GM19397 (cell line): Measurements from ENCODE around the gene SGCA.

Experiments
- ATAC-seq: cut with Tn5 transposase; IDR thresholded peaks from one replicate; pipeline ENCODE4 v1.9.1; 2021; ENCODE audit warnings: mild to moderate bottlenecking, moderate library complexity; ENCODE audit not compliant: unreplicated experiment

SGCA gene

DNA sequence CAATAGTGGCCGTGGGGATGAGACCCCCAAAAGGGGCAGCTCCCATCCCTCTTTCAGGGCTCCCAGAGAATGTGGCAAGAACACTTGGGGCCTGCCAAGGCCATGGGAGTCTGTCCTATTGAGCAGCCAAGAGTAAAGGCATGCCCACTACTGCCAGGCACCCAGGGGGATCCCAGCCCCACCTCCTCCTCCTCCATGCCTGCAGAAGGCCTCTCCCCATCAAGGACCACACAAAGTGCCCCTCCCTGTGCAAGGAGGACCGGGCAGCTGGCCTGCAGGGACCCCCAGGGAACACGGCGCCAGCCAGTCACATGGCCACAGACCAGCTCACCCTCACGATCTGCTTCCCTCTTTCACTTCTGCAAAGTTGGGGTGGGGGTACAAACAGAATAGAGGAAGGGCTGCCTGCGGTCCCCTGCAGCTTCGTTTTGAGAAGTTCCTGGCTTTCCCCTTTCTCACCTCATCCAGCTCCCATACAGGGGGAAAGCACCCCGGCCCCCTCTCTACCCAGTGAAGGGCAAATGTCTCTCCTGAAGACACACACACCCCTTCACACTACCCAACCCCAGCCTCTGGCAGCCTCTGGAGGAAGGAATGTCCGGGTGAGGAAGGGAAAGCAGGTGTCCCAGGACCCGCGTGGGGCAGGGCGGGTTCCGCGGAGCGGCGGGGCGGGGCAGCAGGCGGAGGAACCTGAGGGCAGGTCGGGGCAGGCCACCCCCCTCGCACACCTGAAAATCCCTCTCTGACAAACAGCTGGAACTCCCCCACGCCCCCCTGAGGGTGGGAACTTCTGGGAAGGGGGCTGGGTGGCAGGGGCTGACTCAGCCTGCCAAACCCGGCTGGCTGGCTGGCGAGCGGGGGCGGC lies 17.3 kb upstream of the SGCA start:
- ATAC-seq: peak; percentile 31

DNA sequence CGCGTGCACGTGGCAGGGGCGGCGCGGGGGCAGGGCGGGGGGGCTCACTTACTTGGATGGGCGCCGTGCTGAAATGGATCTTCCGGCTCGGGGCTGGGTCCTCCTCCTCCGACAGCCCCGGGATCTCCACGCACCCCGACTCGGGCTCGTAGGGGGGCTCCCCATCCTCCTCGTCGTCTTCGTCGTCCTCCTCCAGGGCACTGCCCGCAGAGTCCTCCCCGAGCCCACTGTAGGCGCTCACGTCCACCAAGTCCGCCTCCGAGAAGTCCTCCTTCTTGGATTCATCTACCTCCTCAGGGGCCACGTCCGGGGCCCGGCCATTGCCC lies 16.8 kb upstream of the SGCA start:
- no peak for ATAC-seq

DNA sequence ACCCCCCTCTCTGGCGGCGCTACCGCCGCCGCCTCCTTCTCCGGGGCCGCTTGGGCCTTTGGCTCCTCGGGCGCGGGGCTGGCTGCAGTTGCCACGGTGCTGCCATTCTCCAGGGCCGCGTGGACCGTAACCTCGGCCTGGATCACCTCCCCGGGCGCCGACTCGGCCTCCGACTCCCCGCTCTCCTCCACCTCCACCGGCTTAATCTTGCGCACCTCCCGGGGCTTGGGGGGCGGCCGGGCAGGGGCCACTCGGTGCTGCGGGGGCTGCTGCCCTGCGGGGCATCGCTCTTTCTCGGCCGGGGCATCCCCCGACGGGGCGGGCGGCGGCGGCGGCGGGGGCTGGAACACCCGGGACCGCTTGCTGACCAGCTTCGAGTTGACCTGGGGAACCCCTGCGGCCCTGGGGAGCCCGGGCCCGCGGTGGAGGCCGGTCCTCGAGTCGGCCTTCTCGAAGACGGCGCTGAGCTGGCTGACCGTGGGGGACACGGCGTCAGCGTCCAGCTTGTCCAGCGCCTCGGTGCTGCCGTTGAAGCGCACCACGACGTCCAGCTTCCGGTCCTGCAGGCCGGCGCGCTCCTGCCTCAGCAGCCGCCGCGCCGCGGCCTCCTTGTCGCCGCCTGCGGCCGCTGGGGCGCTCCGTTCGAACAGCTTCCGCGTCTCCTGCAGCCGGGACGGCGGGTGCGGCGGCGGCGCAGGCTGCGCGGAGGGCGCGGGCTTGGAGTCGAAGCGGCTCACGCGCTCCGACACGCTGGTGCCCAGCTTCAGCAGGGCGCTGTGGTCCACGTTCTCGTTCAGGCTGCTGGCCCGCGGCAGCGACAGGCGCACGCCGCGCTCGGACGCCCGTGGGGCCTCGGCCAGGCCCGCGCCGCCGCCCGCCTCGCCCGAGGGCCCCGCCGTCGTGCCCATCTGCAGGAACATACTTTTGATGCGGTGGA lies 16.1 kb upstream of the SGCA start:
- no peak for ATAC-seq

DNA sequence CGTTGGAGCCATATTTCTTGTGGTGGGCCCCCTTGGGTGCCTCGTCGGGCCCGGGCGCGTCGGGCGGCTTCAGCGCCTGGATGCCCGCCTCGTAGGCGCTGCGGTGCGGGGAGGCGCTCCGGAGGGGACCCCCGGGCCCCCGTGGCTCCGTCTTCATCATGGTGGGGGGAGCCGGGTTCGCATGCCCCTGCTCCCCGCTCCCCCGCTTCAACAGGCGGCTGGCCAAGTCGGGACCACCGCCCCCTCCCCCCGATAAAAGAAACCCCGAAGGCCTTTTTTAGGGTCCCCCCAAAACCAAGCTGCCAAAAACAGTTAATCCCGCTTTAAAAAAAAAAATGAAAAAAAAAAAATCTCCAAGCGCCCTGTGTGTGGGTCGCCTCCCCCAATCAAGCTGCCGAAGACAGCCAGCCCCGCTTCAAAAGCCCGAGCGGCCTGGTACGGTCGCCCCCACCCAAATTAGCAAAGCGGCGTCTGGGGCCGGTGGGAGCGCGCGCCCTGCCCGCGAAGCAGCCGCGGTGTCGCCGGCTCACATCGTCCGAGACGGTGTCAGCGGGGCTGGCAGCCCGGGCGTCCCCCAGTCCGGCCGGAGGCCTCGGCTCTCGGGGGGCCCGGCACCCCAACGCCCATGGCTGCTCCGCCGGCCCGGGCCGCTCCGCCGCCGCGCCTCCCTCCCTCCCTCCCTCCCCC lies 15.3 kb upstream of the SGCA start, which contains the start of gene PPP1R9B:
TSS of gene PPP1R9B (minus strand) at position 324 of the 687 bp plus-strand sequence. CDS start at position 160, 164 bp downstream.
- ATAC-seq: no peak

DNA sequence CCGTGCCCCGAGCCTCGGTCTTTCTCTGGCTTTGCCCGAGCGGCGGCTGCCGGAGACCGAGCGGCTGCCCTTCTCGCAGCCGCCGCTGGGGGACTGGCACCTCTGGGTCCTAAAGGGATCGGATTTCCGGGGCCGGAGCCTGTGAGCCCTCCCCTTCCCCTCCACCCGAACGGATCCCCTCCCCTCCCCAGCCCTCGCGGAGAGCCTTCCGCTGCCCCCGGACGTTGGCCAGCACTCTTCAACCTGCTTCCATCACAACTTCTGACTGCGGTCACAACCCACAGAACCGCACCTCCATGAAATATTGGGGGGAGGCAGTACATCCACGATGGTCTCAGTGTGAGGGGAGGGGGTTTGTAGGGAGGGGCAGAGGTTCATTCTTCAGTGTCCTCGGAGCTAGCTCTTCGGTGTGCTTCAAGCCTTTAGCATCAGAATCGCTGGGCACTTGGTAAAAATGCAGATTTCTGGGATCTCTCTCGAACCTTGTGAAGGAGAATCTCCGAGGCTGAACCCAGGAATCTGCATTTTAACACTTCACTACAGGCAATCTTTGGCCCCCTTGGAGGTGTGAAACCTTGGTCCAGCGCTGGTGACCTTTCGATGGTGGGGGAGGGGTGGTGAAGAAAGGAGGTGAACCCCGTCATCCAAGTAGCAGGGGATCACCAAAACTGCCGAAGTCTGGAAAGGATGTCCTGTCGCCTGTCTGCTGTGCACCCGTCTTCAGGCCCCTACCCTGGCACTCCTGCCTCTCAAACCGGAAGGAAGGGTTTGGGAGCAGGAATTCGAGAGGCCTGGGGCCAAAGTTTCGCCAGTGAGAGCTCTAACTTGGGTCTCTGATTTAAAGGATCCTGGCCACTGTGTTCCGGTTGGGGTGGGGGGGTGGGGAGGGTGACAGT lies 14.5 kb upstream of the SGCA start:
- ATAC-seq: peak; percentile 44

DNA sequence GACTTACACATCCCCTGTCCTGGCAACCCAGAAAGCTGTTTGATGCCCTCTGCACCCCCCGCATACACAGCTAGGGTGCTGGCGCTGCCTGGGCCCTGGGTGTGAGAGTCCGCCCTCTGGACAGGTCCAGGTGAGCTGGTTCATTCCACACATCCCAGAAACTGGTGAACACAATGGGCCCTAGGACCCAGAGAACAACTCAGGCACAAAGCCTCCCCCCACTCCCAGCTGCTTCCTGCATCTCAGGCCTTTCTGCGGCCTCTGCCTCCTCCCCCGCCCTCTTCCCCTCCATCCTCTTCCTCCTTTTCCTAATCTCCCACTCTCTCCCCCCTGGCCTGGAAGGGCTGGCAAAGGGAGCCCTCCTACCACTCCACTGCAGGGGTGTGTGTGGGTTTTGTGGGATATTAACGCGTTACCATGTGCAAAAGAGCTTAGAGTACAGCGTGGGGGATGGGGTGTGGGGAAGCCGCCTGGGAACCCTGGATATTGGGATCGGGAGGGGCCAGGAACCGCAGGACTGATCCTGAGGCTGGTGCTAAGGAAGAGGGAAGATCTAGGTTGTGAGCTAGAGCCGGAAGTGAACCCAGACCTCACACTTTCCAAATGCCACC lies 13.8 kb upstream of the SGCA start:
- ATAC-seq: no peak

DNA sequence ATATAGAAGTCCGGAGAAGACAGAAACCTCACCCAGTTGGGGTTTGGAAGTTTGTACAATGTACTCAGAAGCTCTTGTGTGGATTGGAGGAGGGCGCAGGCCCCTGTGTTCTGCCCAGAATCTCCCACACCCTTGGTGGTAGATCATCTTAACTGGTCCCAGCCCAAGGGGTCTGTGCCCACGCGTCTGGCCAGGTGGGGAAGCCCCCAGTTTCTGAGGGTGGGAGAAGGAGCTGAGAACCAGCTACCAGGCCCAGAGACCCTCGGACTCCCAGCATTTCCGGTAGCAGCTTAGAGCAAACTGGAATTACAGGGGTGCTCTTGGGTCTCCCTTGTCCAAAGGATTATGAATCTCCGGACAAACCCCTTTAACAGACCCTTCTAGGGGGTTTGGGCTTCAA lies 13.1 kb upstream of the SGCA start:
- no peak for ATAC-seq

DNA sequence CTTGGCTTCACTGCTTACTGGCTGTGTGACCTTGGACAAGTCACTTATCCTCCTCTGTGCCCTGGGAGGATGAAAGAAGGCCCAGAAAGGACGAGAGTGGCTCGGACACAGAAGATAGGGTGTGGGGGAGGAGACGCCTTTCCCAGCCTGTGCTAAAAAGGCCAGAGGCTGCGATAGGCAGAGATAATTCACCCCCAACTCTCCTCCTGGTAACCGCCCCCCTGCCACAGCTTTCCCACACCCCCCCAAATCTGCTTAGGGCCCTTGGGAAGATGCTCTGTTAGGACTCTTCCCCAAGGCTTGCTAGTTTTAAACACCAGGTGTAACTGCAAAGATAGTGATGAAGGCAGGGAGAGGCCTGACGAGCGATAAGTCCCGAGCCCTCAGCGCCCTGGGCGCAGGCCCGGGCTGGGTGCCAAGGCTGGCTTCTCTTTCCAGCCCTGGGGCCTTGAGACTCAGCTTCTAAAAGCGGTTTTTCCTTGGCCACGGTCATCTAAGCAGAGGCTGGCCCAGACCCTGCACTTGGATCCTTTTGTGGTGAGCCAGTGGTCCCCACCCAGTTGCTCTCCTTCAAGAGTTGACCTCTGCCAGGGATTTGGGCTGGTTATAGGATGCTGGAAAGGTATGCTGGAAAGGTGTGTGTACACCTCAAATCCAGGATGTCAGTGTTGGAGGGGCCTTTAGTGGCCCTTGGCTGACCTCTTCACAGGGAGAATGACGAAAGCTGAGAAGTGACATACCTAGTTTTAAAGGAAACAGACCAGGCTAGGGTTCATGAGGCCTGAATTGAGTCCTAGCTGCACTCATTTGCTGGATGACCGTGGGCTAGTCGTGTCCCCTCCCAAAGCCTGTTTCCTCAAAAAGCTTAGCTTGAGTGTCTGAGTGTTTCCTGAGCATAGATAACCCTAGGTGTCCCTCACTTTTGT lies 11.9 kb upstream of the SGCA start:
- ATAC-seq: no peak

DNA sequence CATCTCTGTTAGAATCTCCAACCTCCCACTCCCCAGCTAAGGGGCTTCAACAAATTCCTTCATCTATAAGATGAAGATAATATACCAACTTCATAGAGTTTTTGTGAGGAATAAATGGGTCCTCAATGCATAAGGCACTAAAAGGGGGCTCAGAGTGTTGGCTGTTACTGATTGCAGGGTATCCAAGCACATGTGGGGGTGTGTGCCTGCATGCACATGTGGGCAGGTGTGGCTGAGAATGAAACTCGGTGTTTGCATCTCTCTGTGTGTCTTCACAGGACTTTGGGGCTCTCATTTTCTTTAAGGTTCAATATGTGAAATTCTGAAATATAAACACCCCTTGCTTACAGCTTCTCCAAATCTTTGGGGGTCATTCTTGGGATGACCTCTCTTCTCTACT lies 11.2 kb upstream of the SGCA start:
- no peak for ATAC-seq

DNA sequence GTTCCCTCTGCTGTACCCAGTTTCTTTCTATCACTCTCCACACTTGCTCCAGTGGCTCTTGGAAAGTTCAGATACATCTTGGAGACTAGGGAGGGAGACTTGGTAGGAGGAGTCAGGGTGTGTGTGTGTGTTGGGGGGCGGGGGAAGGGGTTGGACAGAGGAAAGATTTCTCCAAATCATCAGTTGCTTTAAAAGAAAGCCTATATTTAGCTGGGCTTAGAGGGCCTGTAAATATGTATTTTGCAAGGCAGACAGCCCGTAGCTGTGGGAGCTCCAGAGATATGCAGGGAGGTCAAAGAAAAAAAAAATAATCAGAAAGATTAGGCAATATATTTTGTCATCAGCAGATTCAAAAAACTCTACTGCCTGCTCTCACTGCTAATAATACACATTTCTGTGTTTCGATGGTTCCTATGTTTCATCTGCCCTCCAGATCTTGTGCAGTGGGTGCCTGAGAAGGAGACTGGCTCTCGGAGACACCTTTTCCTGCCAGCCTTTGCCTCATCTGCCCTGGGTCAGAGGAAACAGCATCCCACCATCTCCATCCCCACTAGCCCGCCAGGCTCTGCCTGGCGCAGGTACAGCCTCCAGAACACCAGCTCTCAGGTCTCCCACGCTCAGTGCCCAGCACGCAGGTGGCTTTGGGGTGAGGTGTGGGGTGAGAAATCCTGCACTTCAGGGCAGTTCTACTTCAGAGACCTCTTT lies 10.5 kb upstream of the SGCA start:
- no peak for ATAC-seq

DNA sequence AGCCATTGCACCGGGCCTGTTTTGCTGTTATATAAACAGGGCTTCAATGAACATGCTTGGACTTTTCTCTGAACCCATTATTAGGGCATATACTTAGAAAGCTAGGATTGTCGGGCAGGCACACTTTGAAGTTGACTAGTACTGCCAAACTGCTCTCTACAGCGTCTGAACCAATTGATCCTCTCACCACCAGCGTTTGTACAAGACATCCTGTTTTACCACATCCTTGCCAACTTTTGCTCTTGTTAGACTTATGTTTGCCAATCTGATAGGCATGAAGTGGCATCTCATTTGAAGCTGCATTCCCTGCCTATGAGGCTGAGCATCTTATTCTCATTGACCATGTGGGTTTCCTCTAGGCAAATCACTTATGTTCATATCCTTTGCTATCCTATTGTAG lies 7.9 kb upstream of the SGCA start:
- ATAC-seq: no peak

DNA sequence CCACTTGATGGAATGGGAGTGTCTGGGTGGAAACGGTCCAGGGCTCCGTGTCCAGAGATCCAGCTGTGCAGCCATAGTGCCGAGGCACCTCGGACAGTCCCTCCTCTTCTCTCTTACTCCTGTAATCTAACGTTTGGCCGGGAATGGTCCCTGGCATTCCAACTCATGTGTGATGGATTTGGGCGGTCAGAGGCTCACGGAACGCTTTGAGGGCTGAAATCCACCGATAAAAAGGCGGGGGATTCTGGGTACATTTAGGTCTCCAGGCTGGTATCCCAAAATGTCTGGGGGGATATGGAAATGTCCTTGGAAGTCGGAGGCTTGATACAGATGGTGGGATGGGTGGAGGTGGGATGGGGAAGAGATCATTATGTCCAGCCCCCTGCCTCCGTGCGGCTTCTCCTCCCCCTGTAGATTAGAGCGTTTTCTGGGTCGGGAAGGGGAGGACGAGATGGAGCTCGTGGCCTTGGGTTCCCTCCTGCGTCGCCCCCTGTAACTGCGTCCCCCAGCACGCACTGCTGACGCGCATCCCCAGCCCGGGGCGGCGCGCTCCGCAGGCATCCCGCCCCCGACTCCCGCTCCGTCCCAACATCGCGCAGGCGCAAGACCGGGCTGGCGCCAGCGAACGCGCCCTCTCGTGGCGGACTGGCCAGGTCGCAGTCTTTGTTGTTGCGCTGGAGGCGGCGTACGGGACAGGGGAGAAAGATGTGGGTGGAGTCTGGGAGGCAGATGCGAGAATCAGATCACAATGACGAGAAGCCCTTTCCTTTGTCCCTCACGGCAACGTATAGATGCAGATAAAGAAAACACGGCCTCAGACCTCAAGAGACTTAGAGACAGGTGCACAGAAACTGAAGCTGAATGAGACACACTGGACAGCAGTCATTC lies 4.5 kb upstream of the SGCA start:
- peak; percentile 84 for ATAC-seq

DNA sequence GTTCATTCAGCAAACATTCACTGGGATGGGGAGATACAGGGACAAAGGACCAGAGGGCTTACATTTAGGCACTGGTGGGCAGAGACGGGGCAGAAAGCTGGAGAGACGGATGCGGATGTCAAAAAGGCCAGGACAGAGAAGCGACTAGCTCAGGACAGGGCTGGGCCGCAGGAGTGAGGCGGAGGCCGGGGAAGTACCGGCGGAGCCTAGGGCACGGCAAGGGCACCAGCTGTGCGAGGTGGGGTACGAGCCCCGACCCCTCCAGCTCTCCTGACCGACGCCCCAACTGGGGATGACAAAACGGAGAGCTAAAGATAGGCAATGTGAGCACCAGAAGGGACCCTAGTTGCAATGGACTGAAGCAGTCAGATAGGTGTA lies 3.9 kb upstream of the SGCA start:
- ATAC-seq: no peak

DNA sequence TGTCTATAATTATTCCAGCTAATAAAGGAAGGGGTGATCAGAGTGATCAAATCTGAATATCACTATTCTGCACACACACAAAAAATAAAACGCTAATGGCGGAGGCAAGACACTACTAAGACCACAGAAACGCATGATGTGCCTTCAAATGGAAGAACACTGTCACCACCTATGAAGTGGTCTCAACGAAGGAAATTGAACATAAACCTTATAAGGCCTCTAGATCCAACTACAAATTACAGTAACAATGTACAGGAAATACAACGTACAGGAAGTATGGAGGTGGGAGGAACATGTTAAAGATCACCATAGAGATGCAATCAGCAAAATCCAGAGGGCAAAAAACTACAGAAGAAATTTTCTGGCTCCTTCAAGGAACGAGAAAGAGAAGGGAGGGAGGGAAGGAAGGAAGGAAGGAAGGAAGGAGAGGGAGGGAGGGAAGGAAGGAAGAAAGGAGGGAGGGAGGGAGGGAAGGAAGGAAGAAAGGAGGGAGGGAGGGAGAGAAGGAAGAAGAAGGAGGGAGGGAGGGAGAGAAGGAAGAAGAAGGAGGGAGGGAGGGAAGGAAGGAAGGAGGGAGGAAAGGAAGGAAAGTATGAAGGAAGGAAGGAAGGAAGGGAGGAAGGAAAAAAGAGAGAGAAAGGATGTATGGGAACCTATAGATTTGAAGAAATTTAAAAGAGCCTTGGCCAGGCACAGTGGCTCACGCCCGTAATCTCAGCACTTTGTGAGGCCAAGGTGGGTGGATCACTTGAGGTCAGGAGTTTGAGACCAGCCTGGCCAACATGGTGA lies 3.1 kb upstream of the SGCA start:
- no peak for ATAC-seq

DNA sequence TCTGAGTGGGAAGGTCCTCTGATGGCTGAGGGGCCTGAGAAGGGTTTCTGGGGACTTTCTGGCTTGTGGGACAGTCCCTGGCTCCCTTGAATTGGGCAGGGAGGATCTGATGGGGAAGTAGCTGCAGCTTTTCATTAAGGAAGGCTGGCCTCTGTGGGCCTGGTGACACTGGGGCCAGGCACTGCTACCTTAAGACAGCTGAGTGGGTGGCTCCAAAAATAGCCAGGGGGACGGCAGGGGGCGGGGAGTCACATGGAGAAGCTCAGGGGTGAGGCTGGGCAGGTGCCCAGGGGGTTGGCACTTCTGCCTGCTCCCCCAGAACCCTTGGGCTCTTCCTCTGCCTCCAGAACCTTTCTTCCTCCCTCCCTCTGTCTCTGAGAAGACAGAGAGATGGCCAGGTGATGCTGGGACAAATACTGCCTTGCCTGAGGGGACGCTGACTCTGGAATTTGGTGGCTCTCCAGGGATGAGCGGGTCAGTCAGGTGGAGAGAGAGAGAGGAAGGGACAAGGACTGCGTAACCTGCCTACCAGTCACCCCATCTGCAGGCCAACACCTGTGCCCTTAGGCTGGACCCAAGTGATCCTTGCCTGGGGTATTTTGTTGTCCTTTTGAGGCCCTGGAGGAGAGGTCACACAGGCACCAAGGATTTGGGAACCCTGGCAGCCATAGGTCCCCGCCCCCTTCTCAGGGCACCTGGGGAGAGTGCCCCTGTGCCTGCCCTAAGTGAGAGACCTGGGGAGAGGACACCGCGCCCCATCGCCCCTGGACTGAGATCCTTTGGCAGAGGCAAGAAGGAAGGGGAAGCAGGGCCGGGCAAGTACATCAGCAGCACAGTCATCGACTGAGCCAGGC lies 1.7 kb upstream of the SGCA start:
- ATAC-seq: no peak

DNA sequence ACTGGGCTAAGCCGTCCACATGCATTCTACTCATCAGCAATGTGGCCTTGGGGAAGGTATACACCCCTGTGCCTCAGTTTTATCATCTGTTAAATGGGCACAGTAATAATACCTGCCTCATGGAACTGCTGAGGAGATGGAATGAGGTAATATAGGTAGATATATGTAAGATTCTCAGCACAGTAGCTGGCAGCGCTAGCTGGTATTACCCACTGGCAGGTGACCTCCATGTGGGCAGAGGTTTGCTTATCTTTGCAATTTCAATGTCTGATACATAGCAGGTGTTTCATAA lies 1.2 kb upstream of the SGCA start:
- no peak for ATAC-seq
